ENCODE results near the gene KDM2A.
"Not testable (repeated sequence)": the region's sequence is repeated elsewhere in the genome, so short reads cannot be mapped to it uniquely, and the experiment has no call there.

The KDM2A gene

DNA sequence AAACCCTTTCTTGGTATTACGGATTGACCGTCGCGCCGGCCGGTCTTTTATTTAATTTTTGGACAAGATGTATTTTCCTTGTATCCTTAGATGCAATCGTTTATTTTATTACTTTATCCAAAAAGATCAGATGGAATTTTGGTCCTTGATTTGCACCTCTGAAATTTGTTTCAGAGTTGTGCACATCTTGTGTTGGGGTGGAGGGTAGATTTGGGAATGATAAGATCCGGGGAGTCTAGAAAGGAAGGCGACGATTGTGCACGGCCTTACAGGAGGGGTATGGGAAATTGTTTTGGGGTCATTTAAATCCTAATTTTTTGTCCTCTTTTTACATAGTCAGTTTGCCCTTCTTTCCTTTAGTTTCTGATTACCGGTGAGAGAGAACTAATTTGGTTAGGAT is 1.4 kb downstream of the KDM2A start:
- 0 out of 2 replicates have a peak, but pooled peaks have one; percentile 70 for TF ChIP-seq MYNN (tag by site-specific recombination; IDR thresholded peaks at IDR 0.05; ENCODE audit: borderline replicate concordance)
- no peak for TF ChIP-seq ZNF513 (tag by site-specific recombination; IDR thresholded peaks at IDR 0.05)
- TF ChIP-seq ZFHX2 (tag by site-specific recombination; conservative IDR thresholded peaks at IDR 0.05): no peak
- TF ChIP-seq ZNF335 (tag by site-specific recombination; conservative IDR thresholded peaks at IDR 0.05): peak; percentile 41
- TF ChIP-seq ZNF138 (tag by site-specific recombination; IDR thresholded peaks at IDR 0.05; ENCODE audit: borderline replicate concordance): no peak
- TF ChIP-seq ZNF560 (tag by site-specific recombination; IDR thresholded peaks at IDR 0.05; ENCODE audit: borderline replicate concordance): no peak
- Histone ChIP-seq H3K36me3 (ENCODE audit: control insufficient read depth in 2 of 2, insufficient read depth in 1 of 2, low read length in 2 of 2) (peaks cover 7 to 9% of the 10 kb centered on the region in 2 experiments; a peak in 2 of 3 replicates), H3K9me3 (ENCODE audit: control insufficient read depth, insufficient read depth, low read depth, low read length) (no peaks in the 10 kb centered on the region), H3K4me3 (ENCODE audit: low read depth, low read length) (peak overlapping the region; percentile 87), H3K4me1 (ENCODE audit: control insufficient read depth, insufficient read depth, low read length) (no peaks in the 10 kb centered on the region; the same call in 1 of the 2 replicates), H3K27ac (ENCODE audit: extremely low read depth, low read depth, low read length) (peak overlapping the region; percentile 97; the same call in 1 of the 2 replicates)
- POLR2A ChIA-PET: interaction anchor here (0.6 to 2.2 kb wide), 3 partner anchors 29 to 352 kb away, joined by 3 to 19 read pairs (median 5); no protein-coding TSS in a partner anchor
- CTCF ChIA-PET: interaction anchor here (0.6 kb wide), 1 partner anchor 39 kb away, joined by 3 read pairs; no protein-coding TSS in a partner anchor

DNA sequence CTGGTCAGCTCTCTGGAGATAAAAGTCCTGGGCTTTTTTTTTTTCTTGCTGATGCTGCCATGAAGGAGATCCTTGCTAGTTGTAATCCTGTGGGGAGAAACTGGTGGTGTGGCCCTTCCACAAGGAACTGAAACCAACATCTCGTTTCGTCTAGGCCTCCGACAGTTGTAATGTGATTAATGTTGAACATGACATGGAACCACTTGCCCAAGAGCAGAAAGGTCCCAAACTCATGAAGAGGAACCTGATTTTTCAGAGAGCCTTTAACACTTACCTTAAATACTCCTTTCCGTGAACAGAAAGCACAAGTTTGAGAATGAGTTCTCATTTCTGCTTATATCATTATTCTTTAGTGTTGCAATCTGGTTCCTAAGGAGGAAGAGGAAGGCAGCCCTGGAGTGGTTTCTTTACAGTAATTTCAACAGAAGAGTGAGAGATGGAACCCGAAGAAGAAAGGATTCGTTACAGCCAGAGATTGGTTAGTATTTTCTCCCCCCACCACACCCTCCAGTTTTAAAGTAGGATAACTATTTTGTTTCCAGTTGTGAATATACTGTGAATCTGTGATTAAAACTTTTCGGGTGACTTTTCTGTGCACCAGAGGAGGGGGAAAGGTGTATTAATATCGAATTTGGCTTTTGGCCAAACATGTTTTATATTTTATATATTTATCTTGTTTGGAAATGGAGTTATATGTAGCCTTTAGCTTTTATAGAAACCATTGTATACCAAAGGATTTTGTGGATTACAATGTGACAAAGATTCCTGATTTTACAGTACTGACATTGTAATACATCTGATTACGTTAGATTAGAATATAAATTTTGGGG is 2.0 kb downstream of the KDM2A start:
- Histone ChIP-seq H3K36me3 (ENCODE audit: control insufficient read depth in 2 of 2, insufficient read depth in 1 of 2, low read length in 2 of 2) (peaks cover 7 to 10% of the 10 kb centered on the region in 2 experiments; a peak in 2 of 3 replicates), H3K27ac (ENCODE audit: extremely low read depth, low read depth, low read length) (peak overlapping the region; percentile 14; the same call in 1 of the 2 replicates), H3K4me1 (ENCODE audit: control insufficient read depth, insufficient read depth, low read length) (no peaks in the 10 kb centered on the region; the same call in 1 of the 2 replicates), H3K4me3 (ENCODE audit: low read depth, low read length) (peak overlapping the region; percentile 87), H3K9me3 (ENCODE audit: control insufficient read depth, insufficient read depth, low read depth, low read length) (no peaks in the 10 kb centered on the region)
- CTCF ChIA-PET: interaction anchor here (0.8 to 1.2 kb wide), 2 partner anchors 44 to 49 kb away, joined by 3 read pairs; no protein-coding TSS in a partner anchor
- TF ChIP-seq ZNF10 (tag by site-specific recombination; IDR thresholded peaks at IDR 0.05) (no peak), ZNF148 (tag by site-specific recombination; IDR thresholded peaks at IDR 0.05; ENCODE audit: borderline replicate concordance) (no peak), ZNF621 (tag by site-specific recombination; IDR thresholded peaks at IDR 0.05) (no peak), PRDM1 (tag by site-specific recombination; IDR thresholded peaks at IDR 0.05) (peak; percentile 63; the same call in 1 of the 2 replicates), MYNN (tag by site-specific recombination; IDR thresholded peaks at IDR 0.05; ENCODE audit: borderline replicate concordance) (0 out of 2 replicates have a peak, but pooled peaks have one; percentile 4), ZNF513 (tag by site-specific recombination; IDR thresholded peaks at IDR 0.05) (peak; percentile 79)
- TF ChIP-seq, protein P1, sequence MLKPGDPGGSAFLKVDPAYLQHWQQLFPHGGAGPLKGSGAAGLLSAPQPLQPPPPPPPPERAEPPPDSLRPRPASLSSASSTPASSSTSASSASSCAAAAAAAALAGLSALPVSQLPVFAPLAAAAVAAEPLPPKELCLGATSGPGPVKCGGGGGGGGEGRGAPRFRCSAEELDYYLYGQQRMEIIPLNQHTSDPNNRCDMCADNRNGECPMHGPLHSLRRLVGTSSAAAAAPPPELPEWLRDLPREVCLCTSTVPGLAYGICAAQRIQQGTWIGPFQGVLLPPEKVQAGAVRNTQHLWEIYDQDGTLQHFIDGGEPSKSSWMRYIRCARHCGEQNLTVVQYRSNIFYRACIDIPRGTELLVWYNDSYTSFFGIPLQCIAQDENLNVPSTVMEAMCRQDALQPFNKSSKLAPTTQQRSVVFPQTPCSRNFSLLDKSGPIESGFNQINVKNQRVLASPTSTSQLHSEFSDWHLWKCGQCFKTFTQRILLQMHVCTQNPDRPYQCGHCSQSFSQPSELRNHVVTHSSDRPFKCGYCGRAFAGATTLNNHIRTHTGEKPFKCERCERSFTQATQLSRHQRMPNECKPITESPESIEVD (tag by site-specific recombination; IDR thresholded peaks at IDR 0.05): peak; percentile 21; the same call in 1 of the 2 replicates
- POLR2A ChIA-PET: interaction anchor here (0.6 kb wide), 1 partner anchor 351 kb away, joined by 3 read pairs; no protein-coding TSS in a partner anchor

DNA sequence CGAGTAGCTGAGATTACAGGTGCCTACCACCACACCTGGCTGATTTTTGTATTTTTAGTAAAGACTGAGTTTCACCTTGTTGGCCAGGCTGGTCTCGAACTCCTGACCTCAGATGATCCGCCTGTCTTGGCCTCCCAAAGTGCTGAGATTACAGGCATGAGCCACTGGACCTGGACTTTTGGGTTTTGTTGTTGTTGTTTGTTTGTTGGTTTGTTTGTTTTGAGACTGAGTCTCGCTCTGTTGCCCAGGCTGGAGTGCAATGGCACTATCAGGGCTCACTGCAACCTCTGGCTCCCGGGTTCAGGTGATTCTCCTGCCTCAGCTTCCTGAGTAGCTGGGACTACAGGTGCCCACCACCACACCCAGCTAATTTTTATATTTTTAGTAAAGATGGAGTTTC is 4.7 kb downstream of the KDM2A start:
- peaks cover 7 to 20% of the 10 kb centered on the region in 2 experiments; a peak in 2 of 3 replicates for H3K36me3 ChIP-seq (ENCODE audit: control insufficient read depth in 2 of 2, insufficient read depth in 1 of 2, low read length in 2 of 2)
- H3K4me3 ChIP-seq (ENCODE audit: low read depth, low read length); H3K4me1 ChIP-seq (ENCODE audit: control insufficient read depth, insufficient read depth, low read length); H3K9me3 ChIP-seq (ENCODE audit: control insufficient read depth, insufficient read depth, low read depth, low read length); H3K27ac ChIP-seq (ENCODE audit: extremely low read depth, low read depth, low read length); POLR2A ChIA-PET: not testable (repeated sequence)
- CTCF ChIA-PET: interaction anchor here (0.6 kb wide), 2 partner anchors 43 to 1084 kb away, joined by 3 read pairs; no protein-coding TSS in a partner anchor

- H3K36me3 ChIP-seq (ENCODE audit: control insufficient read depth in 2 of 2, insufficient read depth in 1 of 2, low read length in 2 of 2): peaks cover 7 to 31% of the 10 kb centered on the region in 2 experiments; a peak in 2 of 3 replicates
- not testable (repeated sequence) for H3K27ac ChIP-seq (ENCODE audit: extremely low read depth, low read depth, low read length); H3K4me1 ChIP-seq (ENCODE audit: control insufficient read depth, insufficient read depth, low read length); H3K4me3 ChIP-seq (ENCODE audit: low read depth, low read length); H3K9me3 ChIP-seq (ENCODE audit: control insufficient read depth, insufficient read depth, low read depth, low read length)
- CTCF ChIA-PET: interaction anchor here (0.6 to 0.7 kb wide), 3 partner anchors 45 to 253 kb away, joined by 3 to 5 read pairs (median 4); no protein-coding TSS in a partner anchor
- POLR2A ChIA-PET: interaction anchor here (0.9 to 1.0 kb wide), 2 partner anchors 112 to 114 kb away, joined by 3 to 5 read pairs; no protein-coding TSS in a partner anchor
These were observed 7.2 kb downstream of the KDM2A start for GRCh38 chr11:67126243-67126642.
